A549 (cell line): ENCODE data around the gene DDN. TPM values are rescaled to one million over a fixed set of nuclear protein-coding genes. Genes with fewer than 3 reads are reported as not detected.

Experiments used
- ATAC-seq, 2 experiments: fragments of 200-7000 bp in 1 of 2; fragments of >200 bp in 1 of 2; cut with Nextera tagmentation in 1 of 2; cut with Tn5 transposase in 1 of 2; 3 replicates each; pipeline versions ENCODE4 v1.8.0 to v1.9.1; 2018 to 2020; ENCODE audit warnings: mild to moderate bottlenecking in 1 of 2, moderate library complexity in 1 of 2
- CTCF ChIA-PET: fragments of 300-600 bp; sonication (Branson Sonifier 250); formaldehyde crosslinking; extraction: SDS; loops from one replicate; lab custom pipeline; 2021; ENCODE audit warnings: antibody characterized with exemption, inconsistent platforms; lab: Yijun Ruan, JAX
- POLR2A ChIA-PET: fragments of 350-600 bp; formaldehyde crosslinking; extraction: SDS; loops from one replicate; lab custom pipeline; 2021; ENCODE audit warnings: antibody characterized with exemption, inconsistent platforms; lab: Yijun Ruan, JAX
- DNase-seq, 2 experiments: peaks; one replicate each; pipeline versions ENCODE4 v3.0.0 to v3.0.0-alpha.2; 2011 to 2016; ENCODE audit warnings: low read depth in 1 of 2, low spot score in 1 of 2
- FAIRE-seq: peaks from 2 replicates; lab custom pipeline; 2011; peaks lifted over from hg19 to GRCh38; lab: Jason Lieb, UNC
- H3K27ac ChIP-seq, 2 experiments: fragments of >200 bp; sonication (Bioruptor Twin); formaldehyde crosslinking; 3 replicates each; pipeline ENCODE4 v1.5.1; 2016 to 2017
- H3K4me1 ChIP-seq: fragments of >200 bp; sonication (Bioruptor Twin); formaldehyde crosslinking; 3 replicates; pipeline ENCODE4 v1.6.1; 2016
- H3K4me2 ChIP-seq: fragments of >200 bp; sonication (Bioruptor Twin); formaldehyde crosslinking; 3 replicates; pipeline ENCODE4 v1.6.1; 2016
- H3K4me3 ChIP-seq: fragments of >200 bp; sonication (Bioruptor Twin); formaldehyde crosslinking; 3 replicates; pipeline ENCODE4 v1.5.1; 2016
- H3K9me3 ChIP-seq: fragments of >200 bp; sonication (Bioruptor Twin); formaldehyde crosslinking; 3 replicates; pipeline ENCODE4 v1.6.1; 2016
- BHLHE40 ChIP-seq: IDR thresholded peaks from 2 replicates; pipeline ENCODE4 v1.6.1; 2012; ENCODE audit warnings: low read depth, low read length, inconsistent platforms
- CBX2 ChIP-seq: fragments of 200-600 bp; sonication (generic); IDR thresholded peaks from 2 replicates; pipeline ENCODE4 v1.6.1; 2016; ENCODE audit warnings: low read depth, mild to moderate bottlenecking, borderline replicate concordance
- JUN ChIP-seq, 2 experiments: fragments of >200 bp; sonication (Bioruptor Twin); formaldehyde crosslinking; IDR thresholded peaks; 2 replicates in 1 of 2; 3 replicates in 1 of 2; pipeline ENCODE4 v1.6.1; 2016 to 2017
- NFE2L2 ChIP-seq: fragments of 150-350 bp; conservative IDR thresholded peaks from 2 replicates; pipeline ENCODE4 v1.6.1; 2014; ENCODE audit warnings: low read length
- RAD21 ChIP-seq, 2 experiments: fragments of >200 bp in 1 of 2; sonication (Bioruptor Twin) in 1 of 2; formaldehyde crosslinking in 1 of 2; IDR thresholded peaks in 1 of 2; conservative IDR thresholded peaks in 1 of 2; 2 replicates in 1 of 2; 3 replicates in 1 of 2; pipeline ENCODE4 v1.6.1; 2012 to 2018; ENCODE audit warnings: inconsistent platforms in 1 of 2
- SMC3 ChIP-seq: fragments of >200 bp; sonication (Bioruptor Twin); formaldehyde crosslinking; IDR thresholded peaks from 3 replicates; pipeline ENCODE4 v1.6.1; 2018; ENCODE audit warnings: inconsistent platforms
- WGBS: methylation state at CpG from one replicate; pipeline ENCODE4 v1.1.6; 2017; ENCODE audit errors: missing lambda C conversion rate; 5-methylcytosine and 5-hydroxymethylcytosine counted together
- polyA plus RNA-seq, 4 experiments: library from polyadenylated mRNA; depleted of rRNA in 3 of 4; stranded (reverse); fragments of >200 nt; fragmentation: RNase III in 1 of 4; extraction: RNeasy Plus Mini Kit Qiagen cat#74134 plus additional on column Dnase treatment in 1 of 4; gene quantifications; 2 replicates in 3 of 4; 3 replicates in 1 of 4; pipeline ENCODE4 v1.2.3, GENCODE V29; 2011 to 2017
- TF ChIP-seq, protein P1 (sequence below): fragments of >200 bp; sonication (Bioruptor Twin); formaldehyde crosslinking; IDR thresholded peaks from 3 replicates; pipeline ENCODE4 v1.5.1; 2016
- TF ChIP-seq, protein P2 (sequence below): IDR thresholded peaks from 2 replicates; pipeline ENCODE4 v1.6.1; 2012; ENCODE audit warnings: low read depth, borderline replicate concordance
- TF ChIP-seq, protein P3 (sequence below): fragments of 150-350 bp; IDR thresholded peaks from 2 replicates; pipeline ENCODE4 v1.6.1; 2014; ENCODE audit warnings: low read depth, mild to moderate bottlenecking, low read length

DDN gene
- polyA plus RNA-seq, 2 of the 4 experiments (the other 2 are of a cell fraction) = 0.12 to 0.50 TPM

DNA sequence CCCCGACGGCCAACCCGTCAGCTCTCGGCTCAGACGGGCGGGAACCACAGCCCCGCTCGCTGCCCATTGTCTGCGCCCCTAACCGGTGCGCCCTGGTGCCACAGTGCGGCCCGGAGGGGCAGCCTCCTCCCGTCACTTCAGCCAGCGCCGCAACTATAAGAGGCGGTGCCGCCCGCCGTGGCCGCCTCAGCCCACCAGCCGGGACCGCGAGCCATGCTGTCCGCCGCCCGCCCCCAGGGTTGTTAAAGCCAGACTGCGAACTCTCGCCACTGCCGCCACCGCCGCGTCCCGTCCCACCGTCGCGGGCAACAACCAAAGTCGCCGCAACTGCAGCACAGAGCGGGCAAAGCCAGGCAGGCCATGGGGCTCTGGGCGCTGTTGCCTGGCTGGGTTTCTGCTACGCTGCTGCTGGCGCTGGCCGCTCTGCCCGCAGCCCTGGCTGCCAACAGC, 20.9 kb downstream of the DDN start, which contains the start of gene WNT1:
Gene WNT1, plus strand, starts transcription at position 32 of the 450 bp plus-strand sequence. Its CDS starts 329 bp downstream, at position 361.
- H3K4me3 ChIP-seq = peak within 1 kb of the TSS; percentile 42; the same call in 2 of the 3 replicates
- POLR2A ChIA-PET = no interaction called here
- H3K9me3 ChIP-seq = no peaks in the 10 kb centered on the region
- ATAC-seq (peak; percentile 6 to 56; a peak in 4 of 6 replicates), FAIRE-seq (no peak), DNase-seq (no peak)
- peak within 1 kb of the TSS in 1 of 2 experiments; percentile 31; a peak in 1 of 6 replicates for H3K27ac ChIP-seq
- CTCF ChIA-PET = interaction anchor here (0.6 to 77.5 kb wide), 21 partner anchors 2 to 802 kb away, joined by 3 to 2584 read pairs (median 5); partner anchors contain the start of genes ARF3, DDN, FKBP11 and PRKAG1
- peaks cover 16% of the 10 kb centered on the region; the same call in 2 of the 3 replicates for H3K4me1 ChIP-seq
- peak within 1 kb of the TSS; percentile 96 for H3K4me2 ChIP-seq
- peak in 1 of 2 experiments; percentile 39; a peak in 1 of 5 replicates for TF ChIP-seq JUN (IDR thresholded peaks at IDR 0.05)
- TF ChIP-seq, protein P1, sequence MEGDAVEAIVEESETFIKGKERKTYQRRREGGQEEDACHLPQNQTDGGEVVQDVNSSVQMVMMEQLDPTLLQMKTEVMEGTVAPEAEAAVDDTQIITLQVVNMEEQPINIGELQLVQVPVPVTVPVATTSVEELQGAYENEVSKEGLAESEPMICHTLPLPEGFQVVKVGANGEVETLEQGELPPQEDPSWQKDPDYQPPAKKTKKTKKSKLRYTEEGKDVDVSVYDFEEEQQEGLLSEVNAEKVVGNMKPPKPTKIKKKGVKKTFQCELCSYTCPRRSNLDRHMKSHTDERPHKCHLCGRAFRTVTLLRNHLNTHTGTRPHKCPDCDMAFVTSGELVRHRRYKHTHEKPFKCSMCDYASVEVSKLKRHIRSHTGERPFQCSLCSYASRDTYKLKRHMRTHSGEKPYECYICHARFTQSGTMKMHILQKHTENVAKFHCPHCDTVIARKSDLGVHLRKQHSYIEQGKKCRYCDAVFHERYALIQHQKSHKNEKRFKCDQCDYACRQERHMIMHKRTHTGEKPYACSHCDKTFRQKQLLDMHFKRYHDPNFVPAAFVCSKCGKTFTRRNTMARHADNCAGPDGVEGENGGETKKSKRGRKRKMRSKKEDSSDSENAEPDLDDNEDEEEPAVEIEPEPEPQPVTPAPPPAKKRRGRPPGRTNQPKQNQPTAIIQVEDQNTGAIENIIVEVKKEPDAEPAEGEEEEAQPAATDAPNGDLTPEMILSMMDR = peak; percentile 27
- TF ChIP-seq CBX2 = no peak
- TF ChIP-seq BHLHE40 = no peak
- 4% methylated on average over 22 of the region's 45 CpGs for WGBS

DNA sequence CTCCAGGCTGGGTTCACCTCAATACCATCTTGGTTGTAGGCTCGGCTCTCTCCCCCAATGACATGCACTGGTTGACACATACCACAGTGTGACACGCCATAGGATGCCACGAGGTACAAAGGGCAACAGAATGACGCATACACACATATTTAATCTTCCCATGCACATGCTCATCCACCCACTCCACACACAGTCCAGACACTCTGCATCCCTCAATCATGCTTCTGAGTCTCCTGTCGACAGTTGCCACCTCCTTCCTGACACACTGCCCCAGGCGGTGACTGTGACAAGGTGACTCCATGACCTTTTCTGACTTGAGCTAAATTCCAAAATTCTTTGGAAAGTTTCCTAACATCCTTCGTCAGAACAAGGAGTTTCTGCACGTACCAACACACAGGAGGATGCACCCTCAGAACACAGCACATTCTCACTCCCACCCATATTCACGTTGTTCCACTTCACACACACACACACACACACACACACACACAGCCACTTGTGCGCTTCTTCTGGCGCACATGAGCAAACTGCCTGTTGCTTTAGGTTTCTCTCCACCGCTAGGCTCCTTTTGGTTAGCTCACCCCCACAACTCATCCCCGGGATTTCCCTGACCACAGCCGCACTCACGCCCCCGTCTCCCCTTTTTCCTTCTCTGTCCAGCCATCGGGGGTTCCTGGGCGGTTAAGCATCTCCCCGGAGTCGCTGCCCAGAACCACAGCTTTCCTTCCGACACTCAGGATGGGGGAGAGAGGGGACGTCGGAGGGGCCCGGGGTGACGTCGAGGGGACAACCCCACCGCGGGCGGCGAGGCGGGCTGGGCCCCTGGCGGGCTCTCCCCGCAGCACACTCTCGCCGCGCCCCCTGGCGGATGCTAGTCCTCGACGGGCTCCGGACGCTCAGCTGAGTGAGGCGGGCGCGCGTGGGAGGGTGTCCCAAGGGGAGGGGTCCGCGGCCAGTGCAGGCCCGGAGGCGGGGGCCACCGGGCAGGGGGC, 21.6 kb downstream of the DDN start:
- H3K4me1 ChIP-seq = peaks cover 16% of the 10 kb centered on the region; the same call in 2 of the 3 replicates
- FAIRE-seq (no peak), ATAC-seq (peak; percentile 69 to 85), DNase-seq (peak; percentile 64 to 74)
- TF ChIP-seq JUN (IDR thresholded peaks at IDR 0.05) = 0 out of 5 replicates have a peak, but pooled peaks of 1 of the 2 experiments have one; percentile 47
- TF ChIP-seq, protein P2, sequence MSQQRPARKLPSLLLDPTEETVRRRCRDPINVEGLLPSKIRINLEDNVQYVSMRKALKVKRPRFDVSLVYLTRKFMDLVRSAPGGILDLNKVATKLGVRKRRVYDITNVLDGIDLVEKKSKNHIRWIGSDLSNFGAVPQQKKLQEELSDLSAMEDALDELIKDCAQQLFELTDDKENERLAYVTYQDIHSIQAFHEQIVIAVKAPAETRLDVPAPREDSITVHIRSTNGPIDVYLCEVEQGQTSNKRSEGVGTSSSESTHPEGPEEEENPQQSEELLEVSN = peak; percentile 71
- TF ChIP-seq, protein P1 = peak; percentile 70
- peak; percentile 59 for TF ChIP-seq SMC3
- TF ChIP-seq NFE2L2 = no peak
- peak in 1 of 2 experiments; percentile 39; a peak in 3 of 5 replicates for TF ChIP-seq RAD21 (conservative IDR thresholded peaks at IDR 0.05 in 1 of 2, IDR thresholded peaks at IDR 0.05 in 1 of 2)
- TF ChIP-seq, protein P3, sequence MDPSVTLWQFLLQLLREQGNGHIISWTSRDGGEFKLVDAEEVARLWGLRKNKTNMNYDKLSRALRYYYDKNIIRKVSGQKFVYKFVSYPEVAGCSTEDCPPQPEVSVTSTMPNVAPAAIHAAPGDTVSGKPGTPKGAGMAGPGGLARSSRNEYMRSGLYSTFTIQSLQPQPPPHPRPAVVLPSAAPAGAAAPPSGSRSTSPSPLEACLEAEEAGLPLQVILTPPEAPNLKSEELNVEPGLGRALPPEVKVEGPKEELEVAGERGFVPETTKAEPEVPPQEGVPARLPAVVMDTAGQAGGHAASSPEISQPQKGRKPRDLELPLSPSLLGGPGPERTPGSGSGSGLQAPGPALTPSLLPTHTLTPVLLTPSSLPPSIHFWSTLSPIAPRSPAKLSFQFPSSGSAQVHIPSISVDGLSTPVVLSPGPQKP = no peak
- H3K4me3 ChIP-seq = peak overlapping the region; percentile 42; the same call in 2 of the 3 replicates
- POLR2A ChIA-PET = no interaction called here
- H3K4me2 ChIP-seq = peak overlapping the region; percentile 96
- no peaks in the 10 kb centered on the region for H3K9me3 ChIP-seq
- H3K27ac ChIP-seq = 0 out of 6 replicates have a peak overlapping the region, but pooled peaks of 1 of the 2 experiments have one; percentile 31
- CTCF ChIA-PET = interaction anchor here (0.6 to 77.5 kb wide), 28 partner anchors 2 to 222 kb away, joined by 3 to 2584 read pairs (median 4); partner anchors contain the start of genes ARF3, DDN, FKBP11 and PRKAG1
- 49% methylated on average over 21 of the region's 50 CpGs for WGBS
